ENCODE measurements around the gene LOXHD1.
A peak's percentile ranks its signal among the peaks of the same experiment; 100 is the strongest.

Gene LOXHD1

GRCh38 chr18:46497129-46497528 lies 159.9 kb downstream of the LOXHD1 start:
- DNase-seq (ENCODE audit: low read depth in 1 of 2, low spot score in 1 of 2), result peak; percentile 5 to 32
- no peak overlapping the region for H3K4me3 ChIP-seq (replicated peaks; ENCODE audit: insufficient read depth, low read length)
- TF ChIP-seq REST (IDR thresholded peaks at IDR 0.05; ENCODE audit: insufficient replicate concordance, low read depth) (peak; percentile 100), POLR2AphosphoS5 (IDR thresholded peaks at IDR 0.05; ENCODE audit: low read depth) (no peak), SPI1 (IDR thresholded peaks at IDR 0.05; ENCODE audit: borderline replicate concordance, low read depth) (no peak)
- H3K27ac ChIP-seq (replicated peaks), result no peak overlapping the region
- peaks cover 6% of the 10 kb centered on the region for H3K27me3 ChIP-seq (ENCODE audit: insufficient read depth, poor library complexity, severe bottlenecking)

GRCh38 chr18:46488471-46489213 lies 168.4 kb downstream of the LOXHD1 start:
- DNase-seq (ENCODE audit: low read depth in 1 of 2, low spot score in 1 of 2), result no peak
- TF ChIP-seq CTCF (IDR thresholded peaks at IDR 0.05; ENCODE audit: insufficient read depth, low read length) (no peak), POLR2AphosphoS5 (IDR thresholded peaks at IDR 0.05; ENCODE audit: low read depth) (no peak), GABPA (IDR thresholded peaks at IDR 0.05; ENCODE audit: low read depth) (no peak), REST (IDR thresholded peaks at IDR 0.05; ENCODE audit: insufficient replicate concordance, low read depth) (no peak)
- Histone ChIP-seq H3K27ac (replicated peaks) (no peak overlapping the region), H3K27me3 (ENCODE audit: insufficient read depth, poor library complexity, severe bottlenecking) (peaks cover 7% of the 10 kb centered on the region), H3K4me3 (replicated peaks; ENCODE audit: insufficient read depth, low read length) (no peak overlapping the region)

- peaks cover 7% of the 10 kb centered on the region for H3K27me3 ChIP-seq (ENCODE audit: insufficient read depth, poor library complexity, severe bottlenecking)
- no peak for TF ChIP-seq SPI1 (IDR thresholded peaks at IDR 0.05; ENCODE audit: borderline replicate concordance, low read depth)
- no peak for TF ChIP-seq CTCF (IDR thresholded peaks at IDR 0.05; ENCODE audit: insufficient read depth, low read length)
- TF ChIP-seq POLR2AphosphoS5 (IDR thresholded peaks at IDR 0.05; ENCODE audit: low read depth), result no peak
- no peak for TF ChIP-seq REST (IDR thresholded peaks at IDR 0.05; ENCODE audit: insufficient replicate concordance, low read depth)
Observed at GRCh38 chr18:46485675-46486194, 171.3 kb downstream of the LOXHD1 start.

More at GRCh38 chr18:46485675-46486194, 171.3 kb downstream of the LOXHD1 start:
- no peak for DNase-seq (ENCODE audit: low read depth in 1 of 2, low spot score in 1 of 2)
- Histone ChIP-seq H3K27ac (replicated peaks) (no peak overlapping the region), H3K4me3 (replicated peaks; ENCODE audit: insufficient read depth, low read length) (no peak overlapping the region)
